DMS 273 treated with DMSO at 0.1 percent for 48 hours (cell line): ENCODE data around the gene CERT1.
"Not testable (repeated sequence)": the region's sequence is repeated elsewhere in the genome, so short reads cannot be mapped to it uniquely, and the experiment has no call there.

Experiments used
- DNase-seq: peaks from one replicate; lab custom pipeline; 2025; lab: John Stamatoyannopoulos, UW

CERT1 gene

DNA sequence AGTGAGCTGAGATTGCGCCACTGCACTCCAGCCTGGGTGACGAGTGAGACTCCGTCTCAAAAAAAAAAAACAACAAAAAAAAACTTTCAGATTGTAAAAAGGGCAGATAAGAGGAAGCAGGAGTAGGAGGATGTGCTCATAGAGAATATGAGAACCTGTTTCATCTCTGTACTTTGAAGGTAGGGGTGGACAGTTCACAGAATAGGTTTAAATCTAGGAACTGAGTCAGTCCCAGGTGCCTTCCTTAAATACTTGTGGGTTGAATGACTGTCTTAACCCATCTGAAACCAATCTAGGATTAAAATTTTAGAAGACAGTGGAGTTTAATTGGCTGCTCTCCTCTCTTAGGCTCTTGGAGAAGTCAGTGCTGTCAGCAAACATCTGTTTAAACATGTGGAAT is 12.6 kb upstream of the CERT1 start:
- DNase-seq, result no peak

DNA sequence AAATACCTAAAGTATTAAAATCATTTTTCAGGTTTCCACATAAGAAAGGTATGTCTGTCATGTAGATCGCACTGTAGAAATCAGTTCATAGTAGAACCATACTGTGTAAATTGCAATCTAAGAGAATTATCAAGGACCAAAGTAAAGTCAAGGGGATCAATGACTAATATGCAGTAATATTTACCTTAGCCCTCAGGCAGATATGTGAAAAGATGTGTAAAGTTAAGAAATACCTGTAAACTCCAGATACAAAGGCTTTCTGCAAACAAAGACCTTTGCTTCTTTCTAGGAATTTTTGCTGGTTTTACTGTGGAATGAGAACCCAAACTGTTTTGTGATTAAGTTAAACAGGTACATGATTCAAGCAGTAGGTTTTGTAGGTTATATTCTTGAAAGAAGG is 11.8 kb upstream of the CERT1 start:
- no peak for DNase-seq

DNA sequence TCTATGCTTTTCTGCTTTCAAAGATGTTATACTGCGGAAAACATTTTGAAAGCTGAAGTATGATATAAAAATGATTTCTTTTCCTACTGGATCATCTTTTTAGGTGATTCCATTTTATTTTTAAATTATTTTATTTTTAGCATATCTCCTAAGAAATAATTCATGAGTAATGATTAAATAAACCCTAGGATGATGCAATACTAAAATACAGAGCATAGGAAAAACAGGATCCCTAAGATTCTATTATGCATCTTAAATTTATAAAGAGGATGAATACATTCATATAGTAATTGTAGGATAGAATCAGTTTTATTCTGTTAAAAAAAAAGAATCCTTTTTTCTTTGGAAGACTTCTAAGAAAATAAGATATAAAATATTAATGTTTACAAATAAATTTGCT is 11.1 kb upstream of the CERT1 start:
- no peak for DNase-seq

DNA sequence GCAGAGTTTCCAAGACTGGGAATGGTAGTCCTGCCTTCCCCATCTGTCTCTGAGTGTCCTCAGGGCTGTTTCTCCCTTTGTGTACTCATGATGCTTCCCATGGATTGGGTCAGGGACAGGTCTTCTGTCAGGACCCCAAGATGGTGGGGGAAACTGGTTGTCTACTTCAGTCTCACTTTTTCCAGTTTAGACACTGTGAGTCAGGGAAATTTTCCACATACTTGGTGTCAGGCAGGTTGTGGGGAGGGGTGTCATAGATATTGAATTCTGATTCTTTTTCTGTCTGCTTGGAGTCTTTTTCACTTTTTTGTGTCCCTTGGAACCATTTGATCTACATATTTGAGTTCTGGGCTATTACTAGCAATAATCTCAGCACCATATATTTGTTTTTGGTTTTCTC is 10.6 kb upstream of the CERT1 start:
- DNase-seq, result no peak

DNA sequence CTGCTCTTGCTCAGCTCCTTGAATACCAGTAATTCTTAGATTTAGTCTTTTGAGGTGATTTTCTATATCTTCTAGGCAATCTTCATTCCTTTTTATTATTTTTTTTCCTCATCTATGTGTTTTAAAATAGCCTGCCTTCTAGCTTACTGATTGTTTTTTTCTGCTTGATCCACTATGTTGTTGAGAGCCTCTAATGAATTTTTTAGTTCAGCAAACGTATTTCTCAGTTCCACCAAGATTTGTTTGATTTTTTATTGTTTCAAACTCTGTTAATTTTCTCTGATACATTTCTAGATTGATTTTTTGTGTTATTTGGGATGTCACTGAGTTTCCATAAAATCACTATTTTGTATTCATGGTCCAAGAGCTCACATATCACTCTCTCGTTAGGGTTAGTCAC is 9.8 kb upstream of the CERT1 start:
- no peak for DNase-seq

DNA sequence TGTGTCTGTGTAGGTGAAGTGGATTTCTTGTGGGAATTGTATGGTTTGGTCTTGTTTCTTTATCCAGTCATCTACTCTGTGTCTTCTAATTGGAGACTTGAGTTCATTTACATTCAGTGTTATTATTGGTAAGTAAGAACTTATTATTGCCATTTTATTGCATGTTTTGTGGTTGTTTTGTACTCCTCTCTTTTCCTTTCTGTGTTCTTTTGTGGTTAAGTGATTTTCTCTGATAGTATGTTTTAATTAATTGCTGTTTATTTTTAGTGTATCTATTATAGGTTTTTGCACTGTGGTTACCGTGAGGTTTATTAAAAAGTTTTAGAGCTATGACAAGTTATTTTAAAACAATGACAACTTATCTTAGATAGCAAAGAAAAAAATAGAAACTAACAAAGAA is 8.3 kb upstream of the CERT1 start:
- DNase-seq, result no peak

DNA sequence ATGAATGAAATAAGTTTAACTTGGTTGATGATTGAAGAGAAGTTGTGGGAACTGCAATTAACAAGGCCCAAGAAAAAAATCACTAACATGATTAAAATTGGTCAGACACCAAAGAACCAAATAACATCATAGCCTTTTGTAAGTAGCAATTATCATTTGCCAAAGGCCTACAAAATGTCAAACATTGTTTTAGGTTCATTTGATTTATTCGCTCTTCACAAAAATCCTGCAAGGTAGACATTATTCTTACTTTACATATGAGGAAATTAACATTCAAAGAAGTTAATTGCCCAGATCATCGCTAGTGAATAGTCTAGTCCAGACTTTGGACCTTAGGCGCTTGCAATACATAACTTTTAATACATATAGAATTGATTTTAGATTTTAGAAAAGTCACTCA is 2.9 kb upstream of the CERT1 start:
- DNase-seq, result no peak

DNA sequence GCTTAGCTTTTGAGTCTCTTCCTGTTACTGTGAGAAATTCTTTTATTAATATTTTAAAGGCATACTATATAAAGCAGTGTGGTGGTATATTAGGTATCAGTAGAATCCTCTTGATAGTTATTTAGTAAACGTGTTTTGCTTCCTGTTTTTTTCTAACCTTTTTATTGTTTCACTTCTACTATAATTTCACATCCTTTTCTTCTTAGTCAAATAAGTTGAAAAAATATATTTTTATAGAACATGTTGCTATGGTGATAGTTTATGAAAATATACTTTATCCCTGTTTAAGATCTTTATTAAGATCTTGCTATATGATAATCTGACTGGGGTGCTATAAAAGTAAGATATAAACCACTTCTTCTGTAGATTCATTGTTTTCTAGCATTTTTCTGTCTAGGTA is 2.4 kb upstream of the CERT1 start:
- DNase-seq, result no peak

DNA sequence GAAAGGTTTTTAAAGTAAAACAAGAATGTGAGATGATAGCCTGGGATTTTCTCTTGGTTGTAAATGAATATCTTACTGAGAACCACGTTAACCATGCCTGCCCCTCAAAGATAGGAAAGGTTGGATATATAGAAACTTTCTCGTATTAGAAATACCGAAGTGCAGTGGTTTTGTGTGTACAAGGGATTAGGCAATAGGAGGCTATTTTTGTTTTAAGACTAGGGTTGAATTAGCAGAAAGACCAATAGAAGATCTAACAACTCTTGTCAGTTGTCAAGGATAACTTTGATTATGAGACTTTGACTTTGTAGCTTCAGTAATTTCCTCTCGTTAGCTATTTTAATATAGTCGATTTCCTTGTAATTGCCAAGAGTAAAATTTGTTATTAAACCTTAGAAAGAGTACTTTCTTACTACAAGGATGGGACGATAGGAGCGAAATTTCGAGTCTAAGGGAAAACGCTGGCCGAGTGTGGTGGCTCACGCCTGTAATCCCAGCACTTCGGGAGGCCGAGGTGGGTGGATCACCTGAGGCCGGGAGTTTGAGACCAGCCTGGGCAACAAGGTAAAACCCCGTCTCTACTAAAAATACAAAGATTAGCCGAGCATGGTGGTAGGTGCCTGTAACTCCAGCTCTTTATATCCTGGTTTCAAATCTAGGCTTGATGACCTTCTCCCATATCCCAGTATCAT is 1.1 kb upstream of the CERT1 start:
- DNase-seq, result no peak

DNA sequence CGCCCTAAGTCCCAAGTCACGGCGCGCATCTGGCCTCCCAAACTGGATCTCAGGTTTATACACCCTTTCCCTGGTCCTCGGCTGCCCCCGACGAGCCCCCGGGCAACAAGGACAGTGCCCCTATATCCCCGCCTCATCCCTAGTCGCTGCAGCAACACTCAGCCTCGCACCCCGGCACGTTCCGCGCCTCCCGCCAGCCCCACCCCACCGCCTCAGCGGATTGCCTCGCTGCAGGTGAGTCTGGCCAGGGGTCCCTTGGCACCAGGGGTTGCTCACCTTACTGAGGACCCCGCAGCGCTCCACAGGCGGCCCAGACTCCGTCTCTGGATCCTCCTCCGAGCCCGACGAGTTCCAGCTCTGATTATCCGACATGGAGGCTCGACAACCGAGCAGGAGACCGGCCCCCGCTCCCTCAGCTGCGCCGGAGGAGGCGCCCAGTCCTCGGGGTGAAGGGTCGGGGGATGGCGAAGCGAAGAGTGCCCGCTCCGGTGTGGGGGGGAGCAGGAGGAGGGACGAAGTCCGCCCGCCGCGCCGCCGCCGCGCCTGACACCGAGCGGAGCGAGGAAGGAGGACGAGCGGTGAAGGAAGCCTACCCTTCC is 494 bp downstream of the CERT1 start:
- DNase-seq, result no peak

DNA sequence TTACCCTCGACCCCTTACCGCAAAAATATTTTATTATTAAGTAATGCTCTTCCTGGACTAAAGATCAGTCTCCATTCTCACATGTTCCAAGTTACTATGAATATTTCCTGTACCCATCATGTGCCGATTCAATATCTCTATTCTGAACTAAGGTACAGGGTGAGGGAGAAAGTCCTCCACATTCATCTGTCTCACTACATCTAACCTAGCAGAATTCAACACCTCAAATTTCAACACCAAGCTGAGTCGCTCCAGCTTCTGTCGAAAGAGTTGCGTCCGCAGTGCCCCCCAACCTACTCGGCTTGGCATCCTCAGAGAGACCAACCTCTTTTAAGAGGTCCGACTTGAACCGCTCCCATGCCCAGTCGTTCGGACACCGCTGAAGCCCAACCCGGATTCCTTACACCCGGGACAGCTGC is 1.0 kb downstream of the CERT1 start:
- no peak for DNase-seq

DNA sequence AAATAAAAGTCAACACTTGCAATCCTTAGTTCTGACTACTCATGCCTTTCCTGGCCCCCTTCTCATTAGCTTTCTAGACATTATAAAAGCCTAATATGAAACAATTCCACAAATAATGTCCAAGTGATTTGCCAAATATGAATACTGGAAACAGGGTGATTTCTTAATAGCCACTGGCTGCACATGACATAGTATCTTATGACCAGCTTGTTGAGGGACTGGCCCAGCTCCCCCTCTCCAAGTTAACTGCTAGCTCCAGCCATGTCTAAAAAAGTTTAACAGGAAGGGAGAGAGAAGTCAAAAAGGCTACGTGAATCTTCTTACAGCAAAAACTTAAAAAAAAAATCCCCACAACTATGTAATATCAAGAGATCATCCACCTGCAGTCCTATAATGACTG is 1.5 kb downstream of the CERT1 start:
- no peak for DNase-seq

DNA sequence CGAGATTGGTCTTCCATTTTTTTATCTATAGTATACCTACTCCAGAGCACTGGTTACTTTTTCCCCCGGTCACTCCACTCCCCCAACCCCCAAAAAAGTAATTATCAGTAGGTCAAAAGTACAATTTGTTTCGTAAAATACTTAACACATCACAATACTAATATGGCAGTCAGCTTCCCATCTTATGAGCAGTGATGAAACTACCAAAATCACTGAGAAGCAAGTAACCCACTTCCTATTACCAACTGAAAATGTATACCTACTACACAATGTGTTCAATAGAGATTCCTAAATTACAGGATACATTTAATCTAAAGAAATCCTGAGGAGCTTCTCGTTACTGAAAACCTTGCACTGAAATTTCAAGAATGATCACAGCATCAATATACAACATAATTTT is 1.9 kb downstream of the CERT1 start:
- DNase-seq, result no peak

DNA sequence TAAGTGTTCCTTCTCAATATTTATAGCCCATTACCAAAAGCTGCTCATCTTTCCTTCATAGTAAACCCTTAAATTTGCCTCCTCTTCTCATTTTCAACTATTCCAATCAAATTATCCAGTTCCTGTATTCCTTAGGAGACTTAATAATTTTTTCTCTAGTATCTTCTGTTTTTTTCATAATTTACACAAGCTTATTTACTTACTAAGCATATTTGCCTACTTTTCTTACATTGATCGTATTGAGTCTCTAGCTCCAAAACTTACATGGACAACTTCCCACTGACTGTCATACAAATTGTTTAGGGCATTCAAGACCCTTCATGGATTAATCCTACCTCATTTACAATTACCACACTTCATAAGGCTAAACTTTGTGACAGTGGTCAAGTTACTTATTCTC is 3.6 kb downstream of the CERT1 start:
- no peak for DNase-seq

DNA sequence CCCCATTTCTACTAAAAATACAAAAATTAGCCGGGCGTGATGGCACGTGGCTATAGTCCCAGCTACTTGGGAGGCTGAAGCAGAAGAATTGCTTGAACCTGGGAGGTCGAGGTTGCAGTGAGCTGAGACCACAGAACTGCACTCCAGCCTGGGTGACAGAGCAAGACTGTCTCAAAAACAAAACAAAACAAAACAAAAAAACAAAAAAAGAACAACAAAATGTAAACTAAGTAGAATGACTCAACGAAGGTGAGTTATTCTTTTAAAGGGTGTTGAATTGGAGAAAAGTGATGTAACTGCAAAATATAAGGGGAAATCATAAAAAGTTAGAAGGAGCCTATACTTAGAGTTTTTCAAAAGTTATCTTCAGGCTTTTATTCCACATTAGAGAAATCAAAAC is 6.3 kb downstream of the CERT1 start:
- DNase-seq, result not testable (repeated sequence)

DNA sequence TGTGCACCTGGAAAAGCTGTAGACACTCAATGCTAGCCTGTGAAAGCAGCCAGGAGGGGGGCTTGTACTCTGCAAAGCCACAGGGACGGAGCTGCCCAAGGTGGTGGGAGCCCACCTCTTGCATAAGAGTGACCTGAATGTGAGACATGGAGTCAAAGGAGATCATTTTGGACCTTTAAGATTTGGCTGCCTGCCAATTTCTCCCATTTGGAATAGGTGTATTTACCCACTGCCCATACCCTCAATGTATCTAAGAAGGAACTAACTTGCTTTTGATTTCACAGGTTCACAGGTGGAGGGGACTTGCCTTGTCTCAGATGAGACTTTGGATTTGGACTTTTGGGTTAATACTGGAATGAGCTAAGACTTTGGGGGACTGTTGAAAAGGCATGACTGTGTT is 12.6 kb downstream of the CERT1 start:
- not testable (repeated sequence) for DNase-seq

DNA sequence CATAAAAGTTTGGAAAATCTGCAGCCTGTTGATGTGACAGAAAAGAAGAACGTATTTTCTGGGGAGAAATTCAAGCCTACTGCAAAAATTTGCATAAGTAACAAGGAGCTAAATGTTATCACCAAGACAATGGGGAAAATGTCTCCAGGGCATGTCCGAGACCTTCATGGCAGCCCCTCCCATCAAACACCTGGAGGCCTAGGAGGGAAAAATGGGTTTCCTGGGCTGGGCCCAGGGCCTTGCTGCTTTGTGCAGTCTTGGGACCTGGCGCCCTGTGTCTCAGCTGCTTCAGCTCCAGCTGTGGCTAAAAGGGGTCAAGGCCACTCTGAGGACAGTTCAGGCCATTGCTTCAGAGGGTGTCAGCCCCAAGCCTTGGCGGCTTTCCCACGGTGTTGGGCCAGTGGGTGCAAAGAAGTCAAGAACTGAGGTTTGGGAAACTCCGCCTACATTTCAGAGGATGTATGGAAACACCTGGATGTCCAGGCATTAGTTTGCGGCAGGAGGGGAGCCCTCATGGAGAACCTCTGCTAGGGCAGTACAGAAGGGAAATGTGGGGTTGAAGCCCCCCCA is 13.1 kb downstream of the CERT1 start:
- DNase-seq, result no peak

DNA sequence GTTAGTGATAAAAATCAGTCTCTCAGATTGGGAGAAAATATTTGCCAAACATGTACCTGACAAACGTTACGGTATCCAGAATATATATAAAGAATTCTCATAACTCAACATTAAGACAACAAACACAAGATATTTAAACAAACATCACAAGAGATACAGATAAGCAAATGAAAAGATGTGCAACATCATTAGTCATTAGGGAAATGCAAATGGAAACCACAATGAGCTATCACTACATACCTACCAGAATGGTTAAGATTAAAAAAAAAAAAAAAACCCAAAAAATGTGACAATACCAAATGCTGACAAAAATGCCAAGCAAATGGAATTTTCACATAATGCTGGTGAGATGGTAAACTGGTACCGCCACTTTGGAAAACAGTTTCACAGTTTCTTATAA is 15.4 kb downstream of the CERT1 start:
- DNase-seq, result no peak

DNA sequence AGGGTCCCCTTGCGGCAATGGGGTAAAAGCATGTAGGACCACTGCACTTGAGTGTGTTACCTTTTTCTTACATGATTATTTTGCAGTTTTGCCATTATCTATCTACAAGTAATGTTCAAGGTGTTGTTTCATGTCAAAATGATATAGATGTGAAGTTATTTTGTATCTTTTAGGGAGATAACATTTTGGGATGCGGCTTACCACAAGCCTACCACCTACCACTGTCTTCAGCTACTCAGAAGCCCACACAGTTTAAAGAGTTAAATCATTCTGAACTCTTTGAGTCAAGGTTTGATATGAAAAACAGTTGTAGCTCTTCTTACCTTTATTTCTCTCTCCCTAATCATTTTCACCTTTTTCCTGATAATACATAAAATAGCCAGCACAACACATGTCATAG is 19.8 kb downstream of the CERT1 start:
- no peak for DNase-seq

DNA sequence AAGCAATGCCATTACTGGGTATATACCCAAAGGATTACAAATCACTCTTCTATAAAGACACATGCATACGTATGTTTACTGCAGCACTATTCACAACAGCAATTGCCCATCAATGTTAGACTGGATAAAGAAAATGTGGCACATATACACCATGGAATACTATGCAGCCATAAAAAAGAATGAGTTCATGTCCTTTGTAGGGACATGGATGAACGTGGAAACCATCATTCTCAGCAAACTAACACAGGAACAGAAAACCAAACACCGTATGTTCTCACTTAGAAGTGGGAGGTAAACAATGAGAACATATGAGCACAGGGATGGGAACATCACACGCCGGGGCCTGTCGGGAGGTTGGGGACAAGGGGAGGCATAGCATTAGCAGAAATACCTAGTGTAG is 21.6 kb downstream of the CERT1 start:
- not testable (repeated sequence) for DNase-seq

DNA sequence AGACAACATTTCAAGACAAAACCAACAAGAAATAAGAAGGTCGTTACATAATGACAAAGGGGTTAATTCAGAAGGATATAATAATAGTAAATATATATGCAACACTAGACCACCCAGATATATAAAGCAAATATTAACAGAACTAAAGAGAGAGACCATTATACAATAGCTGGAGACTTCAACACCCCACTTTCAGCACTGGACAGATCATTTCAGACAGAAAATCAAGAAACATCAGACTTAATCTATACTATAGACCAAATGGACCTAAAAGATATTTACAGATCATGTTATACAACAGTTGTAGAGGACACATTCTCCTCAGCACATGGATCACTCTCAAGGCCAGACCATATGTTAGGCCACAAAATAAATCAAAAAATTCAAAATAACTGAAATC is 26.8 kb downstream of the CERT1 start:
- DNase-seq, result no peak

DNA sequence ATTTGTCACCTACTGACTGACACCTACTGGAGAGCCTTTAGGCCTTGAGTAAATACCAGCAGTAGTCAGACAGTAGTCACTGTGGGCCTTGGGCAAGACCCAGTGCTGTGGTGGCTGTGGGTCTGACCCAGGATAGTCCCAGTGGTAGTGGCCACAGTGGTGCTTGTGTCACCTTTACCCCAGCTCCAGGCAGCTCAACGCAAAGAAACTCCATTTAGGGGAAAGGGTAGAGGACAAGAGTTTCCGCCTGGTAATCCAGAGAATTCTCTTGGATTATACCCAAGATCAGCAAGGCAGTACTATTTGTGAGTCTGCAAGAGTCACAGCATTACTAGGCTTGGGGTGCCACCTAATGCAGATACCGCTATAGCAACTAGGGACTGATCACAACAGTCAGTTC is 28.9 kb downstream of the CERT1 start:
- no peak for DNase-seq

DNA sequence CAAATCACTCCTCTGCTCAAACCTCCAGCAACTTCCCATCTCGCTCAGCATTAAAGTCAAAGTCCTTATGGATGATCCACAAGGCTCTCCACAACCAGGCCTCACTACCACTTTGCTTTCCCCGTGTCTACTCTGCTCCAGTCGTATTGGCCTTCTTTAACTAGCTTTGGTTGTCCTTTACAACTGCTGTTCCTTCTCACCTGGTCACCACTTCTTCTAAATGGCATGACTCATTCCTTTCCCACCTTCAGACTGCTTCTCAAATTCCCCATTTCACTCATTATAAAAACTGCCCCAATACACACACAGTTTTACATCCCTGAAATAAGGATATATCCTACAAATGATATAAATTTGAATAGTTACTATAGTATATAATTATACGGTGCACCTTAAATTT is 30.4 kb downstream of the CERT1 start:
- DNase-seq, result no peak

DNA sequence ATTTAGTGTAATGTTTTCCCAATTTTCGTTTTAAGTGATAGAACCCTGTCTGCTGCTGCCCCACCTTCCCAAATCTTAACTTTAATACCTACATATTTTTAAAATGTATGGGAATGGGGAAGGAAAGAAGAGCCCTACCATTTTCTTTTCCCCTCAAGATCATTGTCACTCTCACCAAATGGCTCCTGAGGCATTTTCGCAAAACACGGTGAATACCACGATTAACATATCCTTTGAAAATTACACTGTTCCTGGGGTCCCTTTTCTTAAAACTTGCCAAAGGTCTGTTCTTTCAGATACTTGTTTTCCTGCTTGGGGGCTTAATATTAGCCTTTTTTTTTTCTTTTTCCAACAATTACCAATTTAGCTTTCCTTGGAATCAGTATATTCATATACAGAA is 36.1 kb downstream of the CERT1 start:
- no peak for DNase-seq
